SKM-1 treated with dmso at 0.1 percent for 144 hours (cell line): ENCODE results near the gene TXK.
A peak's percentile ranks its signal among the peaks of the same experiment; 100 is the strongest.
"Not testable (repeated sequence)": the region's sequence is repeated elsewhere in the genome, so short reads cannot be mapped to it uniquely, and the experiment has no call there.

Source experiments
- DNase-seq: peaks from one replicate; lab custom pipeline; 2025; ENCODE audit not compliant: unreplicated experiment; lab: John Stamatoyannopoulos, UW

The TXK gene

GRCh38 chr4:48134081-48134480, at the start of gene TXK:
TSS of gene TXK (minus strand) at chr4:48134250. CDS start at chr4:48134170, 80 bp downstream.
- no peak for DNase-seq

- DNase-seq: peak; percentile 10
Observed at GRCh38 chr4:48180234-48180633, 46.2 kb upstream of the TXK start.

- no peak for DNase-seq
Observed at GRCh38 chr4:48178931-48179330, 44.9 kb upstream of the TXK start.

GRCh38 chr4:48175806-48176205, 41.8 kb upstream of the TXK start:
- DNase-seq: no peak

GRCh38 chr4:48175328-48175727, 41.3 kb upstream of the TXK start:
- DNase-seq: no peak

GRCh38 chr4:48173056-48173991, 39.3 kb upstream of the TXK start:
- DNase-seq: no peak

- DNase-seq: no peak
Observed at GRCh38 chr4:48172651-48173050, 38.6 kb upstream of the TXK start.

- no peak for DNase-seq
Observed at GRCh38 chr4:48169636-48170035, 35.6 kb upstream of the TXK start.

- DNase-seq: no peak
Observed at GRCh38 chr4:48167538-48168263, 33.7 kb upstream of the TXK start.

GRCh38 chr4:48164561-48164960, 30.5 kb upstream of the TXK start:
- not testable (repeated sequence) for DNase-seq

GRCh38 chr4:48163746-48164145, 29.7 kb upstream of the TXK start:
- no peak for DNase-seq

GRCh38 chr4:48162162-48162561, 28.1 kb upstream of the TXK start:
- no peak for DNase-seq

GRCh38 chr4:48157271-48157670, 23.2 kb upstream of the TXK start:
- no peak for DNase-seq

- DNase-seq: no peak
Observed at GRCh38 chr4:48156423-48156822, 22.4 kb upstream of the TXK start.

GRCh38 chr4:48153791-48154550, 19.9 kb upstream of the TXK start:
- DNase-seq: no peak

GRCh38 chr4:48152259-48152658, 18.2 kb upstream of the TXK start:
- no peak for DNase-seq

- no peak for DNase-seq
Observed at GRCh38 chr4:48149827-48150370, 15.8 kb upstream of the TXK start.

- DNase-seq: no peak
Observed at GRCh38 chr4:48147621-48148020, 13.6 kb upstream of the TXK start.

GRCh38 chr4:48141048-48141447, 7.0 kb upstream of the TXK start:
- DNase-seq: peak; percentile 26

GRCh38 chr4:48139691-48140090, 5.6 kb upstream of the TXK start:
- no peak for DNase-seq

- no peak for DNase-seq
Observed at GRCh38 chr4:48138936-48139335, 4.9 kb upstream of the TXK start.
